Measurements from ENCODE around the gene CLSTN3. TPM values are rescaled to one million over a fixed set of nuclear protein-coding genes. Genes with fewer than 3 reads are reported as not detected.

Gene CLSTN3
- total RNA-seq, 3 donors from 2014 or later (not counting 1 experiment from before 2014, with no cell fraction given) = 59.7 to 95.5 (median 61.0) TPM

DNA sequence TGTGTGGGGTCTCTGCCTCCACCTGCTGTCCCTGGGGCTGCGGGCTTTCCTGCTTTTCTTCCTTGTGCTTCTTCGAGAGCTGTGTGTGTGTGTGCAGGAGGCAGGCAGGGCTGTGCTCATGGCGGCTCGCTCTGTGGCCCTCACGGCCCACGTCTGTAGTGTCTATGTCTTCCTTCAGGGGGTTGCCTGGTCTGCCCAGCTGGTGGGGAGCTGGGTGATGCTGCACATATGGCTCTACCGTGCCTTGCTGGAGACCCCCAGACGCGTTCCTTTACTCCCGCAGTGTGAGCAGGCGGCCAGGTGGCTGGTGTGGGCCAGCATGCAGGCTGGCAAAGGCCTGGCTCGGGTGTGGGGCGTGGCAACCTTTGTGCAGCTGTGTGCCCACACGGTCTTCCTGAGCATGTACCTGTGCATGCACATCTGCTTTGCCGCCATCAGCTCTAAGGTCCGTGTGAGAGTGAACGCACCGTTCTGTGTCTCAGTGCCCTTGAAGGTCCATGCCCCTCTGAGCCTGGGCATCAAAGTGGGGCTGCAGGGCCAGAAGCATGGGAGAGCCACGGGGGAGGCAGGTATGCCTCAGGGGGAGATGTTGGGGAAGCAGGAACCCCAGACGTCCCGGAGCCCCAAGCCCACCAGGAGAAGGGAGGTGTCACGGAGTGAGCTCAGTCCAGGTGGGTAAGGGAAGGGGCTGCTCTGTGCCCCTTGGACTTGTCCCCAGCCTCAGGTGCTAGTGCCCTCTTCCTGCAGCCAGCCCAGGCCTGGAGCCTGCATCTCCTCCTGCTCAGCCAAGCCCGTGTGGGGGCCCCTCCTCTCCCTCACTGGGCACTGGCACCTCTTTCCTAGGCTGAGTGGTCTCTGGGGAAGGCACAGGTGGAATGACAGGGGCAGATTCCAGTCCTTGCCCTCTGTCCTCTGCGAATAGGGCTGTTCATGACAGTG, 26.4 kb downstream of the CLSTN3 start:
- peaks cover 0 to 5% of the 10 kb centered on the region in 2 donors for H3K4me1 Mint-ChIP-seq
- no peaks in the 10 kb centered on the region for H3K27me3 Mint-ChIP-seq (ENCODE audit: low read depth in 2 of 2)
- intact Hi-C loops (cut with micrococcal nuclease) = no loop called here
- Histone ChIP-seq H3K27ac (ENCODE audit: low read length) (no peak overlapping the region), H3K36me3 (ENCODE audit: control insufficient read depth, insufficient read depth, low read length) (peaks cover 56% of the 10 kb centered on the region), H3K9me3 (ENCODE audit: control insufficient read depth, insufficient read depth, low read length) (no peaks in the 10 kb centered on the region), H3K27me3 (ENCODE audit: control insufficient read depth, insufficient read depth, low read length) (no peaks in the 10 kb centered on the region), H3K4me1 (ENCODE audit: control insufficient read depth, insufficient read depth, low read length) (no peaks in the 10 kb centered on the region), H3K4me3 (ENCODE audit: low read length) (no peak overlapping the region)
- no peak overlapping the region for H3K27ac Mint-ChIP-seq
- 94% methylated on average over 24 of the region's 24 CpGs for WGBS (ENCODE audit: insufficient coverage)
- H3K4me3 Mint-ChIP-seq = no peak overlapping the region
- DNase-seq = no peak
- ATAC-seq = no peak
- TF ChIP-seq, protein P1, sequence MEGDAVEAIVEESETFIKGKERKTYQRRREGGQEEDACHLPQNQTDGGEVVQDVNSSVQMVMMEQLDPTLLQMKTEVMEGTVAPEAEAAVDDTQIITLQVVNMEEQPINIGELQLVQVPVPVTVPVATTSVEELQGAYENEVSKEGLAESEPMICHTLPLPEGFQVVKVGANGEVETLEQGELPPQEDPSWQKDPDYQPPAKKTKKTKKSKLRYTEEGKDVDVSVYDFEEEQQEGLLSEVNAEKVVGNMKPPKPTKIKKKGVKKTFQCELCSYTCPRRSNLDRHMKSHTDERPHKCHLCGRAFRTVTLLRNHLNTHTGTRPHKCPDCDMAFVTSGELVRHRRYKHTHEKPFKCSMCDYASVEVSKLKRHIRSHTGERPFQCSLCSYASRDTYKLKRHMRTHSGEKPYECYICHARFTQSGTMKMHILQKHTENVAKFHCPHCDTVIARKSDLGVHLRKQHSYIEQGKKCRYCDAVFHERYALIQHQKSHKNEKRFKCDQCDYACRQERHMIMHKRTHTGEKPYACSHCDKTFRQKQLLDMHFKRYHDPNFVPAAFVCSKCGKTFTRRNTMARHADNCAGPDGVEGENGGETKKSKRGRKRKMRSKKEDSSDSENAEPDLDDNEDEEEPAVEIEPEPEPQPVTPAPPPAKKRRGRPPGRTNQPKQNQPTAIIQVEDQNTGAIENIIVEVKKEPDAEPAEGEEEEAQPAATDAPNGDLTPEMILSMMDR (IDR thresholded peaks at IDR 0.05) = no peak
- H3K36me3 Mint-ChIP-seq = no peaks in the 10 kb centered on the region
- no peaks in the 10 kb centered on the region for H3K9me3 Mint-ChIP-seq

DNA sequence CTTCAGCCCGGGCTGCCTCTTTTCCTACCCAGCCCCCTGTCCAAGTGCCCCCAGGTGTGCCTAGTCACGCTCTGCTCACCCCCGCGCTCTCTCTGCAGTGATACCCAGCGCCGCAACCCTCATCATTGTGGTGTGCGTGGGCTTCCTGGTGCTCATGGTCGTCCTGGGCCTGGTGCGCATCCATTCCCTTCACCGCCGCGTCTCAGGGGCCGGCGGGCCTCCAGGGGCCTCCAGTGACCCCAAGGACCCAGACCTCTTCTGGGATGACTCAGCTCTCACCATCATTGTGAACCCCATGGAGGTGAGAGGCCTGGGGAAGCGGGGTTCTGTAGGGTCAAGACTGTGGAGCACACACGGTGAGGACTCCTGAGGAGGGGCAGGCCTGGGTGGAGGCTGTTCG, 27.2 kb downstream of the CLSTN3 start:
- no peak overlapping the region for H3K27ac ChIP-seq (ENCODE audit: low read length)
- ATAC-seq (no peak), DNase-seq (no peak)
- peaks cover 47% of the 10 kb centered on the region for H3K36me3 ChIP-seq (ENCODE audit: control insufficient read depth, insufficient read depth, low read length)
- no peaks in the 10 kb centered on the region for H3K4me1 ChIP-seq (ENCODE audit: control insufficient read depth, insufficient read depth, low read length)
- Mint-ChIP-seq H3K9me3 (no peaks in the 10 kb centered on the region), H3K36me3 (no peaks in the 10 kb centered on the region), H3K4me1 (peaks cover 5 to 7% of the 10 kb centered on the region in 2 donors), H3K4me3 (no peak overlapping the region), H3K27me3 (ENCODE audit: low read depth in 2 of 2) (peaks cover 8% of the 10 kb centered on the region in 2 donors), H3K27ac (no peak overlapping the region)
- no peak overlapping the region for H3K4me3 ChIP-seq (ENCODE audit: low read length)
- H3K27me3 ChIP-seq (ENCODE audit: control insufficient read depth, insufficient read depth, low read length) = no peaks in the 10 kb centered on the region
- intact Hi-C loops (cut with micrococcal nuclease) = no loop called here
- no peaks in the 10 kb centered on the region for H3K9me3 ChIP-seq (ENCODE audit: control insufficient read depth, insufficient read depth, low read length)
- WGBS (ENCODE audit: insufficient coverage) = 96% methylated on average over 17 of the region's 17 CpGs
- TF ChIP-seq, protein P1 (IDR thresholded peaks at IDR 0.05) = no peak

DNA sequence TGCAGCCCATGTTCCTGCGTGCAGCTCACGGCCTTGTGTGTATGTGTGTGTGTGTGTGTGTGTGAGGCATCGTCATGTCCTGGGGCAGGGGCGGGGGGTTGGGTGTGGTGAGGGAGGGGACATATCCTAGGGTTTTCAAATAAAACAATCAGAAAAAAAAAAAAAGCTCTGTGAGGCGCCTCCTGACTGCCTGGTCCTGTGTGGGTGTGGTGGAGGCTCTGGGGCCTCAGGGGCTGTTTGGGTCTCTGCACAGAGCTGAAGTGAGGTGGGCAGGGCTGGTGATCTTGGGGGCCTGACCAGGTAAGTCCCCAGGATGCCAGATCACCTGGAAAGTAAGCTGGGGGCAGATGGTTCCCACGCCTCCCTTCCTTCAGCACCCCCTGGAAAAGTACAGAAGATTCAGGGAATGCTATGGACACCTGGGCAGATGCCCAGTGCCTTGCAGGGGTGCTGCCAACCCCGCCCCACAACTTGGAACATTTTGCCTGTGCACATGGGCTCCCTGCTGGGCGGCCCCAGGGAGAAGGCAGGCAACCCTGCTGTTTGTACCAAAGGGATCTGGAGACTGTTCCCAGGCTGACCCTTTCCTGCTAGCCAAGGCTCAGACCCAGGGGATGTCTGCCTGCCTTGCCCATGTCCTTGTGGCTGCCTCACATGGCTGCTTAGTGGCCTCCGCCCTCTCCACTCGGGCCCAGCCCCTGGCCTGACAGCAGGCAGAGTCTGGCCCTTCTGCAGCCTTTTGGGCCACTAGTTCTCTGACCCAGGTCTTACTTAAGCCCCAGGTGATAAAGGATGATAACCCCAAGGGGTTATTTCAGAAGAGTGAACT, 28.8 kb downstream of the CLSTN3 start:
- H3K4me1 ChIP-seq (ENCODE audit: control insufficient read depth, insufficient read depth, low read length) = peaks cover 6% of the 10 kb centered on the region
- Mint-ChIP-seq H3K4me3 (no peak overlapping the region), H3K27me3 (ENCODE audit: low read depth in 2 of 2) (peaks cover 13 to 14% of the 10 kb centered on the region in 2 donors), H3K36me3 (no peaks in the 10 kb centered on the region), H3K27ac (no peak overlapping the region), H3K4me1 (peaks cover 11% of the 10 kb centered on the region in 2 donors), H3K9me3 (no peaks in the 10 kb centered on the region)
- WGBS (ENCODE audit: insufficient coverage) = 85% methylated on average over 10 of the region's 10 CpGs
- H3K27ac ChIP-seq (ENCODE audit: low read length) = no peak overlapping the region
- no peak overlapping the region for H3K4me3 ChIP-seq (ENCODE audit: low read length)
- H3K27me3 ChIP-seq (ENCODE audit: control insufficient read depth, insufficient read depth, low read length) = peaks cover 2% of the 10 kb centered on the region
- no peaks in the 10 kb centered on the region for H3K9me3 ChIP-seq (ENCODE audit: control insufficient read depth, insufficient read depth, low read length)
- peaks cover 34% of the 10 kb centered on the region for H3K36me3 ChIP-seq (ENCODE audit: control insufficient read depth, insufficient read depth, low read length)
- TF ChIP-seq, protein P1 (IDR thresholded peaks at IDR 0.05) = no peak
- no peak for DNase-seq
- intact Hi-C loops (cut with micrococcal nuclease) = no loop called here
- no peak for ATAC-seq
